HCT116 (cell line): ENCODE data around the gene PCNX1. TPM values are rescaled to one million over a fixed set of nuclear protein-coding genes. Genes with fewer than 3 reads are reported as not detected.

Experiments
- ATAC-seq: fragments of 200-7000 bp; cut with Tn5 transposase; 2 replicates; pipeline ENCODE4 v1.9.1; 2020; ENCODE audit warnings: mild to moderate bottlenecking, moderate library complexity
- BruUV-seq: library from RNA; stranded (reverse); fragments of 400-500 nt; replicated peaks from 2 replicates; lab custom pipeline; 2021; lab: Mats Ljungman, UMichigan
- CTCF ChIA-PET: fragments of 300-600 bp; sonication (Branson Sonifier 250); formaldehyde crosslinking; loops from one replicate; lab custom pipeline; 2021; ENCODE audit warnings: antibody characterized with exemption; lab: Charles Lee
- POLR2A ChIA-PET: fragments of 300-600, 350-600 bp; sonication (Branson Sonifier 250); formaldehyde crosslinking; loops from one replicate; lab custom pipeline; 2021; ENCODE audit warnings: antibody characterized with exemption; lab: Charles Lee
- RAD21 ChIA-PET, 2 experiments: fragments of 300-600 bp; sonication (Branson Sonifier 250); formaldehyde crosslinking; loops; one replicate each; lab custom pipeline; 2023; ENCODE audit warnings: low total read pairs in 2 of 2; ENCODE audit not compliant: uncharacterized antibody in 2 of 2, unreplicated experiment in 2 of 2, low non-redundant PET in 1 of 2; lab: Charles Lee
- DNase-seq: peaks from one replicate; pipeline ENCODE4 v3.0.0-alpha.2; 2010; ENCODE audit warnings: low read depth, low spot score
- H2AFZ ChIP-seq: fragments of 200-600 bp; shearing (Covaris generic), sonication (generic); 2 replicates; pipeline ENCODE4 v1.6.1; 2017; ENCODE audit warnings: low read depth, mixed run types, mixed read lengths, antibody characterized with exemption, low read length; ENCODE audit not compliant: poor library complexity, severe bottlenecking
- H3K27ac ChIP-seq: 2 replicates; pipeline ENCODE4 v1.5.1; 2012; ENCODE audit warnings: low read depth, low read length
- H3K27me3 ChIP-seq: fragments of 200-600 bp; sonication (generic); 2 replicates; pipeline ENCODE4 v1.6.1; 2016; ENCODE audit warnings: mixed run types, low read length, mixed read lengths; ENCODE audit not compliant: insufficient read depth
- H3K36me3 ChIP-seq, 2 experiments: fragments of 200-500 bp in 1 of 2; fragments of 200-600 bp in 1 of 2; sonication (Bioruptor generic) in 1 of 2; sonication (generic) in 1 of 2; 2 replicates each; pipeline versions ENCODE4 v1.5.1 to v1.6.1; 2014 to 2016; ENCODE audit warnings: low read length in 2 of 2, inconsistent platforms in 1 of 2, mixed read lengths in 1 of 2, mixed run types in 1 of 2; ENCODE audit not compliant: insufficient read depth in 2 of 2, control insufficient read depth in 1 of 2
- H3K4me1 ChIP-seq, 2 experiments: fragments of 200-600 bp in 1 of 2; sonication (generic) in 1 of 2; 2 replicates each; pipeline versions ENCODE4 v1.5.1 to v1.6.1; 2012 to 2017; ENCODE audit warnings: low read length in 2 of 2, inconsistent platforms in 1 of 2, mild to moderate bottlenecking in 1 of 2, mixed read lengths in 1 of 2, mixed run types in 1 of 2, moderate library complexity in 1 of 2; ENCODE audit not compliant: insufficient read depth in 2 of 2, control insufficient read depth in 1 of 2
- H3K4me2 ChIP-seq: fragments of 200-600 bp; sonication (generic); 2 replicates; pipeline ENCODE4 v1.6.1; 2017; ENCODE audit warnings: mixed run types, low read length, mixed read lengths
- H3K4me3 ChIP-seq, 2 experiments: fragments of 200-600 bp in 1 of 2; sonication (generic) in 1 of 2; replicated peaks in 1 of 2; 2 replicates each; pipeline ENCODE4 v1.5.1; 2011 to 2016; ENCODE audit warnings: low read length in 2 of 2, control low read depth in 1 of 2, low read depth in 1 of 2, mild to moderate bottlenecking in 1 of 2, mixed read lengths in 1 of 2, mixed run types in 1 of 2
- H3K79me2 ChIP-seq: fragments of 200-600 bp; sonication (generic); 2 replicates; pipeline ENCODE4 v1.6.1; 2017; ENCODE audit warnings: mild to moderate bottlenecking, mixed run types, low read length, moderate library complexity, mixed read lengths; ENCODE audit not compliant: insufficient read depth
- H3K9ac ChIP-seq: fragments of 200-600 bp; sonication (generic); 2 replicates; pipeline ENCODE4 v1.6.1; 2016; ENCODE audit warnings: low read length, mixed read lengths
- H3K9me2 ChIP-seq: fragments of 200-600 bp; sonication (generic), shearing (Covaris generic); 2 replicates; pipeline ENCODE4 v1.6.1; 2017; ENCODE audit warnings: mixed run types, mild to moderate bottlenecking, moderate library complexity; ENCODE audit not compliant: insufficient read depth
- H3K9me3 ChIP-seq, 2 experiments: fragments of 200-500 bp in 1 of 2; fragments of 200-600 bp in 1 of 2; sonication (Bioruptor generic) in 1 of 2; sonication (generic) in 1 of 2; 2 replicates each; pipeline ENCODE4 v1.6.1; 2014 to 2017; ENCODE audit warnings: low read length in 2 of 2, mixed read lengths in 2 of 2, inconsistent platforms in 1 of 2, low read depth in 1 of 2, mild to moderate bottlenecking in 1 of 2, mixed run types in 1 of 2, moderate library complexity in 1 of 2; ENCODE audit not compliant: control insufficient read depth in 1 of 2, insufficient read depth in 1 of 2
- H4K20me1 ChIP-seq: fragments of 200-600 bp; sonication (generic), shearing (Covaris generic); 2 replicates; pipeline ENCODE4 v1.6.1; 2017; ENCODE audit warnings: mixed run types, mild to moderate bottlenecking, moderate library complexity; ENCODE audit not compliant: insufficient read depth
- ELF1 ChIP-seq: IDR thresholded peaks from 2 replicates; pipeline ENCODE4 v1.6.1; 2012; ENCODE audit warnings: low read depth, borderline replicate concordance
- FOSL1 ChIP-seq: IDR thresholded peaks from 2 replicates; pipeline ENCODE4 v1.6.1; 2012; ENCODE audit warnings: low read depth
- POLR2A ChIP-seq: IDR thresholded peaks from 2 replicates; pipeline ENCODE4 v1.7.0; 2011; ENCODE audit warnings: borderline replicate concordance; ENCODE audit not compliant: insufficient read depth, insufficient read length; ENCODE audit errors: extremely low read depth
- SIN3A ChIP-seq: IDR thresholded peaks from 2 replicates; pipeline ENCODE4 v1.6.1; 2012; ENCODE audit warnings: low read depth
- SP1 ChIP-seq: IDR thresholded peaks from 2 replicates; pipeline ENCODE4 v1.6.1; 2012; ENCODE audit warnings: low read depth
- SRF ChIP-seq: IDR thresholded peaks from 2 replicates; pipeline ENCODE4 v1.6.1; 2012; ENCODE audit warnings: low read depth
- intact Hi-C: fragments of 100-400 bp; cut with micrococcal nuclease; formaldehyde crosslinking; loops from 2 replicates; pipeline ENCODE4 v1.10.0; 2022
- total RNA-seq: library from RNA; stranded (reverse); gene quantifications from one replicate; pipeline ENCODE4 v1.2.1, GENCODE V29; 2021; ENCODE audit not compliant: unreplicated experiment
- TF ChIP-seq, protein P1 (sequence below): IDR thresholded peaks from 2 replicates; pipeline ENCODE4 v1.6.1; 2012; ENCODE audit warnings: low read depth
- TF ChIP-seq, protein P2 (sequence below), 3 experiments: fragments of 200-600 bp in 1 of 3; sonication (generic) in 1 of 3; IDR thresholded peaks in 2 of 3; conservative IDR thresholded peaks in 1 of 3; 2 replicates each; pipeline ENCODE4 v1.5.1; 2012 to 2017; ENCODE audit warnings: low read depth in 2 of 3, low read length in 2 of 3, antibody characterized with exemption in 1 of 3, borderline replicate concordance in 1 of 3, control low read depth in 1 of 3, mild to moderate bottlenecking in 1 of 3, mixed read lengths in 1 of 3, mixed run types in 1 of 3, moderate library complexity in 1 of 3; ENCODE audit not compliant: insufficient read depth in 1 of 3
- TF ChIP-seq, protein P3 (sequence below): IDR thresholded peaks from 2 replicates; pipeline ENCODE4 v1.6.1; 2012

Gene PCNX1
- total RNA-seq, 1 experiment from 2014 or later, result 52.2 TPM

- TF ChIP-seq, protein P1, sequence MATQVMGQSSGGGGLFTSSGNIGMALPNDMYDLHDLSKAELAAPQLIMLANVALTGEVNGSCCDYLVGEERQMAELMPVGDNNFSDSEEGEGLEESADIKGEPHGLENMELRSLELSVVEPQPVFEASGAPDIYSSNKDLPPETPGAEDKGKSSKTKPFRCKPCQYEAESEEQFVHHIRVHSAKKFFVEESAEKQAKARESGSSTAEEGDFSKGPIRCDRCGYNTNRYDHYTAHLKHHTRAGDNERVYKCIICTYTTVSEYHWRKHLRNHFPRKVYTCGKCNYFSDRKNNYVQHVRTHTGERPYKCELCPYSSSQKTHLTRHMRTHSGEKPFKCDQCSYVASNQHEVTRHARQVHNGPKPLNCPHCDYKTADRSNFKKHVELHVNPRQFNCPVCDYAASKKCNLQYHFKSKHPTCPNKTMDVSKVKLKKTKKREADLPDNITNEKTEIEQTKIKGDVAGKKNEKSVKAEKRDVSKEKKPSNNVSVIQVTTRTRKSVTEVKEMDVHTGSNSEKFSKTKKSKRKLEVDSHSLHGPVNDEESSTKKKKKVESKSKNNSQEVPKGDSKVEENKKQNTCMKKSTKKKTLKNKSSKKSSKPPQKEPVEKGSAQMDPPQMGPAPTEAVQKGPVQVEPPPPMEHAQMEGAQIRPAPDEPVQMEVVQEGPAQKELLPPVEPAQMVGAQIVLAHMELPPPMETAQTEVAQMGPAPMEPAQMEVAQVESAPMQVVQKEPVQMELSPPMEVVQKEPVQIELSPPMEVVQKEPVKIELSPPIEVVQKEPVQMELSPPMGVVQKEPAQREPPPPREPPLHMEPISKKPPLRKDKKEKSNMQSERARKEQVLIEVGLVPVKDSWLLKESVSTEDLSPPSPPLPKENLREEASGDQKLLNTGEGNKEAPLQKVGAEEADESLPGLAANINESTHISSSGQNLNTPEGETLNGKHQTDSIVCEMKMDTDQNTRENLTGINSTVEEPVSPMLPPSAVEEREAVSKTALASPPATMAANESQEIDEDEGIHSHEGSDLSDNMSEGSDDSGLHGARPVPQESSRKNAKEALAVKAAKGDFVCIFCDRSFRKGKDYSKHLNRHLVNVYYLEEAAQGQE, result no peak
- TF ChIP-seq ELF1 (no peak), POLR2A (no peak)
- TF ChIP-seq, all 23 proteins: peak for 0
These were observed 248.5 kb downstream of the PCNX1 start (continued) for GRCh38 chr14:71155743-71156142.

DNA sequence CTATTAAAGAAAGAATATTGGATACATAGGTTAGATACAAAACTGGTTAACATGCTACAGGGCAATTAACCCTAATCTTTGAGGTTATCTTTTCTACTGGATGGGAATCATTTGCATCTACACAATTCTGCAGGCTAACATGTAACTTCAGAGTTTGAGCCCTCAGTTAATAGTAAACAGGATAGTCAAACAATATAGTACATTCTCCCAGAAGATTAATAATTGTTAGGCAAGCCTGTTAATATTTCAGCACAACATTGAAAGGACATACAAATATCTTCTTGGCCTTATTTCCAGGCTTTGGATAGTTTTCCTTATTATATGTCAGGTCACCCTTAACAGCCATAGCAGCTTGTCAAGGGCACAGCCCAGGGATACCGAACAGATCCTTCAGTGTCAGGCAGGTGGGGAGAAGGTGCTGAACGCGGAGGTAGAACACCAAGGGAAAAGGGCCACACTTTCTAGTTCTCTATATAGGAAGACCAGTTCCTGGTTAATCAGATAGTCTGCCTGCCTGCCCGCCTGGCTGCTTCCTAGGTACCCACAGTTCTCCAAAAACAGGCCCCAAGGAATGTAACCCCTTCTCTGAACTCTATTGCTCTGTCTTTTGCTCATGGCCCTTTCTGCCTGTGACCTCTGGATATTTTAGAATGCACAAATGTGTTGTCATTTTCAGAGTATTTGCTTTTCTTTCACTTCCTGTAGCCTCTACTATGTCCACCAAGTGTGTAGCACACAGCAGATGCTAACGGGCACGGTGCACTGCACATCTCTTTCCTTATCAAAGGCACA, 256.0 kb downstream of the PCNX1 start:
- H3K36me3 ChIP-seq, result no peaks in the 10 kb centered on the region
- ChIA-PET RAD21 (no interaction called here), CTCF (no interaction called here), POLR2A (no interaction called here)
- no peaks in the 10 kb centered on the region for H4K20me1 ChIP-seq
- no peak overlapping the region for H2AFZ ChIP-seq
- no peaks in the 10 kb centered on the region for H3K4me1 ChIP-seq
- no peaks in the 10 kb centered on the region for H3K79me2 ChIP-seq
- H3K9ac ChIP-seq, result no peak overlapping the region
- DNase-seq (no peak), ATAC-seq (no peak)
- H3K4me3 ChIP-seq, result no peak overlapping the region
- H3K27ac ChIP-seq, result no peak overlapping the region
- no TSS peak for BruUV-seq
- H3K4me2 ChIP-seq, result no peak overlapping the region
- H3K9me3 ChIP-seq, result 0 out of 4 replicates have a peak, but pooled peaks cover 0 to 3% of the 10 kb centered on the region in 2 experiments
- intact Hi-C loops, result no loop called here
- TF ChIP-seq SRF (no peak), POLR2A (no peak), SP1 (no peak), SIN3A (no peak), FOSL1 (no peak)
- TF ChIP-seq, protein P2, sequence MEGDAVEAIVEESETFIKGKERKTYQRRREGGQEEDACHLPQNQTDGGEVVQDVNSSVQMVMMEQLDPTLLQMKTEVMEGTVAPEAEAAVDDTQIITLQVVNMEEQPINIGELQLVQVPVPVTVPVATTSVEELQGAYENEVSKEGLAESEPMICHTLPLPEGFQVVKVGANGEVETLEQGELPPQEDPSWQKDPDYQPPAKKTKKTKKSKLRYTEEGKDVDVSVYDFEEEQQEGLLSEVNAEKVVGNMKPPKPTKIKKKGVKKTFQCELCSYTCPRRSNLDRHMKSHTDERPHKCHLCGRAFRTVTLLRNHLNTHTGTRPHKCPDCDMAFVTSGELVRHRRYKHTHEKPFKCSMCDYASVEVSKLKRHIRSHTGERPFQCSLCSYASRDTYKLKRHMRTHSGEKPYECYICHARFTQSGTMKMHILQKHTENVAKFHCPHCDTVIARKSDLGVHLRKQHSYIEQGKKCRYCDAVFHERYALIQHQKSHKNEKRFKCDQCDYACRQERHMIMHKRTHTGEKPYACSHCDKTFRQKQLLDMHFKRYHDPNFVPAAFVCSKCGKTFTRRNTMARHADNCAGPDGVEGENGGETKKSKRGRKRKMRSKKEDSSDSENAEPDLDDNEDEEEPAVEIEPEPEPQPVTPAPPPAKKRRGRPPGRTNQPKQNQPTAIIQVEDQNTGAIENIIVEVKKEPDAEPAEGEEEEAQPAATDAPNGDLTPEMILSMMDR (IDR thresholded peaks at IDR 0.05 in 2 of 3, conservative IDR thresholded peaks at IDR 0.05 in 1 of 3; ENCODE audit: borderline replicate concordance in 1 of 3, insufficient read depth in 1 of 3, low read depth in 2 of 3, low read length in 2 of 3), result no peak
- TF ChIP-seq, protein P3, sequence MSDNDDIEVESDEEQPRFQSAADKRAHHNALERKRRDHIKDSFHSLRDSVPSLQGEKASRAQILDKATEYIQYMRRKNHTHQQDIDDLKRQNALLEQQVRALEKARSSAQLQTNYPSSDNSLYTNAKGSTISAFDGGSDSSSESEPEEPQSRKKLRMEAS, result no peak
- TF ChIP-seq, protein P1, result no peak
- H3K27me3 ChIP-seq, result no peaks in the 10 kb centered on the region
- H3K9me2 ChIP-seq, result no peaks in the 10 kb centered on the region
